ENCODE measurements around the gene DUT.

DNA sequence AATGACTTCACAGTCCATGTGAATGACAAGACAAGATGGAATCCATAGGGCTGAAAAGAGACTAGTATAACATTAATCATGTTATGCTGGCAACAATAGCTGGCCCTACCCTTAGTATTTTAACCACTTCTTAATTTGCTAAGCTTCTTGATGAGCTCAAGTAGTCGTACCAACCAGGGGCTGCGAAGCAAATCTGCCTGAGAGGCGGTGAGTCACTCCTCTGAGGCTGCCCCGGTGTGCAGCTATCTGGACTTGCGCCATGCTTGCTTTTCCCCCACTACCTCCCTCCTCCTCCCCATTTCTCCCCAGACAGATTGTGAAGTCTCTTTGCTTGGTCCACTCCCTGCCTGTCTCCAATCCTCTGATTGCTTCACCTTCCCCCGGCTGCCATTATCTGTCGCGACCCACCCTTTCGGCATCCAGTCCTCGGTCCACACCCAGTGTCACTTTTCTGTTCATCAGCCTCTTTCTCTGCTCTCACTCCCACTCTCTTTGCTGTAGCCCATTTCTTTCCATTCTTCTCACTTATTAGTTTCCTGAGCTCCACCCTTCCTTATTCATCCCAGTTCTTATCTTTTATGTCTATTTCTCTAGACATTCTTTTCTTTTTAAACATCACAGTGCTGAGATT is 42.7 kb downstream of the DUT start:
- TF ChIP-seq, protein P1, sequence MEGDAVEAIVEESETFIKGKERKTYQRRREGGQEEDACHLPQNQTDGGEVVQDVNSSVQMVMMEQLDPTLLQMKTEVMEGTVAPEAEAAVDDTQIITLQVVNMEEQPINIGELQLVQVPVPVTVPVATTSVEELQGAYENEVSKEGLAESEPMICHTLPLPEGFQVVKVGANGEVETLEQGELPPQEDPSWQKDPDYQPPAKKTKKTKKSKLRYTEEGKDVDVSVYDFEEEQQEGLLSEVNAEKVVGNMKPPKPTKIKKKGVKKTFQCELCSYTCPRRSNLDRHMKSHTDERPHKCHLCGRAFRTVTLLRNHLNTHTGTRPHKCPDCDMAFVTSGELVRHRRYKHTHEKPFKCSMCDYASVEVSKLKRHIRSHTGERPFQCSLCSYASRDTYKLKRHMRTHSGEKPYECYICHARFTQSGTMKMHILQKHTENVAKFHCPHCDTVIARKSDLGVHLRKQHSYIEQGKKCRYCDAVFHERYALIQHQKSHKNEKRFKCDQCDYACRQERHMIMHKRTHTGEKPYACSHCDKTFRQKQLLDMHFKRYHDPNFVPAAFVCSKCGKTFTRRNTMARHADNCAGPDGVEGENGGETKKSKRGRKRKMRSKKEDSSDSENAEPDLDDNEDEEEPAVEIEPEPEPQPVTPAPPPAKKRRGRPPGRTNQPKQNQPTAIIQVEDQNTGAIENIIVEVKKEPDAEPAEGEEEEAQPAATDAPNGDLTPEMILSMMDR (IDR thresholded peaks at IDR 0.05; ENCODE audit: insufficient read depth, low read depth, low read length), result no peak
- TF ChIP-seq EZH2 (IDR thresholded peaks at IDR 0.05; ENCODE audit: insufficient read depth, low read length), result no peak
